Measurements from ENCODE around the gene WFIKKN2. TPM values are rescaled to one million over a fixed set of nuclear protein-coding genes. Genes with fewer than 3 reads are reported as not detected.

Gene WFIKKN2
- total and polyA plus RNA-seq, 2 of the 13 experiments (the other 11 are each of a cell fraction or from before 2014, with no cell fraction given), result not detected

GRCh38 chr17:50847566-50847965 is 12.2 kb downstream of the WFIKKN2 start:
- CTCF ChIA-PET (ENCODE audit: low intra/inter-chr PET ratio, low total read pairs), result interaction anchor here (1.7 kb wide), 1 partner anchor 109 kb away, joined by 6 read pairs; no protein-coding TSS in a partner anchor
- no TSS peak for BruUV-seq (replicated peaks)
- no peak for DNase-seq (ENCODE audit: low spot score)
- H3K4me2 ChIP-seq (ENCODE audit: low read depth, low read length), result no peak overlapping the region
- peaks cover 61% of the 10 kb centered on the region for H3K4me1 ChIP-seq (ENCODE audit: insufficient read depth, low read length)
- H2AFZ ChIP-seq (ENCODE audit: low read length), result no peak overlapping the region
- 0 out of 2 replicates have a peak, but pooled peaks cover 6% of the 10 kb centered on the region for H3K9me3 ChIP-seq (ENCODE audit: low read length)
- no peak overlapping the region for H3K27ac ChIP-seq (ENCODE audit: extremely low read length, insufficient read depth, low read length)
- 96% methylated on average over 4 of the region's 4 CpGs for WGBS (ENCODE audit: low lambda C conversion rate)
- no peak overlapping the region for H3K9ac ChIP-seq (ENCODE audit: insufficient read depth, low read depth, low read length)
- H4K20me1 ChIP-seq (ENCODE audit: insufficient read depth, low read length), result no peaks in the 10 kb centered on the region
- no peaks in the 10 kb centered on the region for H3K36me3 ChIP-seq (replicated peaks in 1 of 2; ENCODE audit: control insufficient read depth in 1 of 2, insufficient read depth in 2 of 2, low read length in 2 of 2)
- TF ChIP-seq RFX5 (IDR thresholded peaks at IDR 0.05; ENCODE audit: low read depth, low read length), result no peak
- no peak for TF ChIP-seq SSRP1 (CRISPR knock-in tag; IDR thresholded peaks at IDR 0.05)
- no peak for TF ChIP-seq PAWR (CRISPR knock-in tag; IDR thresholded peaks at IDR 0.05; ENCODE audit: borderline replicate concordance)
- no peak for TF ChIP-seq REL (CRISPR knock-in tag; conservative IDR thresholded peaks at IDR 0.05)
- TF ChIP-seq KLF9 (CRISPR knock-in tag; IDR thresholded peaks at IDR 0.05; ENCODE audit: low read depth), result no peak
- no peak for TF ChIP-seq ISL2 (CRISPR knock-in tag; IDR thresholded peaks at IDR 0.05)
- TF ChIP-seq ZNF850 (CRISPR knock-in tag; conservative IDR thresholded peaks at IDR 0.05), result no peak
- TF ChIP-seq CHD2 (IDR thresholded peaks at IDR 0.05; ENCODE audit: low read depth, low read length), result no peak
- no peak overlapping the region for H3K4me3 ChIP-seq (replicated peaks in 1 of 3; ENCODE audit: insufficient read depth in 1 of 3, low read depth in 2 of 3, low read length in 3 of 3)
- no peak for ATAC-seq
- intact Hi-C loops (cut with micrococcal nuclease; ENCODE audit: unreplicated experiment), result no loop called here
- POLR2A ChIA-PET, result interaction anchor here (1.8 kb wide), 1 partner anchor 97 kb away, joined by 9 read pairs; no protein-coding TSS in a partner anchor
- in situ Hi-C loops (cut with HindIII; ENCODE audit: extremely low pct_ligation_motif_present, low pct_unique_long_range_greater_than_20kb), result no loop called here
- H3K27me3 ChIP-seq (ENCODE audit: control insufficient read depth in 1 of 2, insufficient read depth in 2 of 2, low read length in 2 of 2), result peaks cover 4 to 36% of the 10 kb centered on the region in 2 experiments; a peak in 4 of 5 replicates
- no peak for FAIRE-seq
- no peaks in the 10 kb centered on the region for H3K79me2 ChIP-seq (ENCODE audit: insufficient read depth, low read length)

GRCh38 chr17:50848039-50848438 is 12.7 kb downstream of the WFIKKN2 start:
- Histone ChIP-seq H3K9me3 (ENCODE audit: low read length) (0 out of 2 replicates have a peak, but pooled peaks cover 6% of the 10 kb centered on the region), H2AFZ (ENCODE audit: low read length) (no peak overlapping the region), H3K36me3 (replicated peaks in 1 of 2; ENCODE audit: control insufficient read depth in 1 of 2, insufficient read depth in 2 of 2, low read length in 2 of 2) (no peaks in the 10 kb centered on the region), H3K4me3 (replicated peaks in 1 of 3; ENCODE audit: insufficient read depth in 1 of 3, low read depth in 2 of 3, low read length in 3 of 3) (no peak overlapping the region), H3K27ac (ENCODE audit: extremely low read length, insufficient read depth, low read length) (no peak overlapping the region), H3K9ac (ENCODE audit: insufficient read depth, low read depth, low read length) (no peak overlapping the region), H3K4me2 (ENCODE audit: low read depth, low read length) (no peak overlapping the region), H3K27me3 (ENCODE audit: control insufficient read depth in 1 of 2, insufficient read depth in 2 of 2, low read length in 2 of 2) (peaks cover 3 to 32% of the 10 kb centered on the region in 2 experiments; a peak in 4 of 5 replicates), H3K4me1 (ENCODE audit: insufficient read depth, low read length) (peaks cover 61% of the 10 kb centered on the region), H4K20me1 (ENCODE audit: insufficient read depth, low read length) (no peaks in the 10 kb centered on the region), H3K79me2 (ENCODE audit: insufficient read depth, low read length) (no peaks in the 10 kb centered on the region)
- intact Hi-C loops (cut with micrococcal nuclease; ENCODE audit: unreplicated experiment) (no loop called here), in situ Hi-C loops (cut with HindIII; ENCODE audit: extremely low pct_ligation_motif_present, low pct_unique_long_range_greater_than_20kb) (no loop called here)
- 51% methylated on average over 3 of the region's 3 CpGs for WGBS (ENCODE audit: low lambda C conversion rate)
- ATAC-seq (peak; percentile 22; the same call in 1 of the 3 replicates), FAIRE-seq (no peak), DNase-seq (ENCODE audit: low spot score) (no peak)
- TF ChIP-seq STAG1 (CRISPR knock-in tag; IDR thresholded peaks at IDR 0.05), result peak; percentile 94
- TF ChIP-seq NCOA1 (CRISPR knock-in tag; IDR thresholded peaks at IDR 0.05), result no peak
- no peak for TF ChIP-seq ZBTB42 (CRISPR knock-in tag; IDR thresholded peaks at IDR 0.05)
- TF ChIP-seq NFKB2 (CRISPR knock-in tag; IDR thresholded peaks at IDR 0.05; ENCODE audit: borderline replicate concordance), result no peak
- peak; percentile 80 for TF ChIP-seq CTCF (CRISPR knock-in tag; IDR thresholded peaks at IDR 0.05)
- 0 out of 2 replicates have a peak, but pooled peaks have one; percentile 21 for TF ChIP-seq ERF (CRISPR knock-in tag; IDR thresholded peaks at IDR 0.05)
- no peak for TF ChIP-seq KDM5A (IDR thresholded peaks at IDR 0.05; ENCODE audit: borderline replicate concordance, low read length)
- TF ChIP-seq RAD21 (CRISPR knock-in tag; IDR thresholded peaks at IDR 0.05), result peak; percentile 59
- no peak for TF ChIP-seq PAWR (CRISPR knock-in tag; IDR thresholded peaks at IDR 0.05; ENCODE audit: borderline replicate concordance)
- peak; percentile 84 for TF ChIP-seq SMC3 (IDR thresholded peaks at IDR 0.05; ENCODE audit: low read length)
- TF ChIP-seq KMT2B (CRISPR knock-in tag; IDR thresholded peaks at IDR 0.05), result no peak
- ChIA-PET POLR2A (interaction anchor here (0.9 to 10.6 kb wide), 3 partner anchors 16 to 102 kb away, joined by 3 to 333 read pairs (median 9); partner anchors contain the start of gene TOB1), CTCF (ENCODE audit: low intra/inter-chr PET ratio, low total read pairs) (interaction anchor here (1.7 kb wide), 1 partner anchor 109 kb away, joined by 6 read pairs; no protein-coding TSS in a partner anchor)
- BruUV-seq (replicated peaks), result no TSS peak
